Measurements from ENCODE around the gene LTBP2.

LTBP2 gene

DNA sequence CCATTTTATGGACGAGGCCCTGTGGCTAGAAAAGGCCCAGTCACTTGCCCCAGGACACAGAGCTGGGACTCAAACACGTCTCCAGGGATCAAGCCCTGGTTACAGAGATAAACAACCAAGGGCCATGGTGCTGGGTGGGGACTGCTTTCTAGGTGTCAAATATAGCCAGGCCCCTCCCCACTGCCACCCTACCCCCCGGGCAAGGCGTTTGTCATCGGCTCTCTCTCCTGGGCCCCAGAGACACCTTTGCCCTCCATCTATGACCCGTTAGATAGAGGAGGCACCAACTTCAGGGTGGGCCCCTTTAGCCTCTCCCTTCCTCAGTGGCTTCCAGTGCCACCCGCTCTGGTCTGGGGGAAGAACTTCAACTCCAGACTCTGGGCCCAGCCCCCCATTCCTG is 18.0 kb downstream of the LTBP2 start:
- Histone ChIP-seq H3K79me2 (ENCODE audit: control insufficient read depth, low read length) (no peaks in the 10 kb centered on the region), H3K27ac (ENCODE audit: low read depth, low read length) (no peak overlapping the region), H3K9me3 (ENCODE audit: control insufficient read depth, insufficient read depth, low read length) (no peaks in the 10 kb centered on the region), H3K4me3 (ENCODE audit: low read length) (no peak overlapping the region), H3K4me1 (ENCODE audit: control insufficient read depth, low read length) (peaks cover 14% of the 10 kb centered on the region), H3K9me2 (replicated peaks; ENCODE audit: control insufficient read depth, low read length) (no peaks in the 10 kb centered on the region), H4K20me1 (ENCODE audit: control insufficient read depth, insufficient read depth, low read depth, low read length) (no peaks in the 10 kb centered on the region), H3K36me3 (ENCODE audit: control insufficient read depth, low read length) (no peaks in the 10 kb centered on the region), H3F3A (ENCODE audit: control insufficient read depth, insufficient read depth) (no peaks in the 10 kb centered on the region), H3K27me3 (ENCODE audit: control insufficient read depth, low read length) (no peaks in the 10 kb centered on the region), H3K4me2 (ENCODE audit: low read length) (no peak overlapping the region)
- TF ChIP-seq EZH2phosphoT487 (IDR thresholded peaks at IDR 0.05; ENCODE audit: borderline replicate concordance, low read length): no peak
- TF ChIP-seq, protein P1, sequence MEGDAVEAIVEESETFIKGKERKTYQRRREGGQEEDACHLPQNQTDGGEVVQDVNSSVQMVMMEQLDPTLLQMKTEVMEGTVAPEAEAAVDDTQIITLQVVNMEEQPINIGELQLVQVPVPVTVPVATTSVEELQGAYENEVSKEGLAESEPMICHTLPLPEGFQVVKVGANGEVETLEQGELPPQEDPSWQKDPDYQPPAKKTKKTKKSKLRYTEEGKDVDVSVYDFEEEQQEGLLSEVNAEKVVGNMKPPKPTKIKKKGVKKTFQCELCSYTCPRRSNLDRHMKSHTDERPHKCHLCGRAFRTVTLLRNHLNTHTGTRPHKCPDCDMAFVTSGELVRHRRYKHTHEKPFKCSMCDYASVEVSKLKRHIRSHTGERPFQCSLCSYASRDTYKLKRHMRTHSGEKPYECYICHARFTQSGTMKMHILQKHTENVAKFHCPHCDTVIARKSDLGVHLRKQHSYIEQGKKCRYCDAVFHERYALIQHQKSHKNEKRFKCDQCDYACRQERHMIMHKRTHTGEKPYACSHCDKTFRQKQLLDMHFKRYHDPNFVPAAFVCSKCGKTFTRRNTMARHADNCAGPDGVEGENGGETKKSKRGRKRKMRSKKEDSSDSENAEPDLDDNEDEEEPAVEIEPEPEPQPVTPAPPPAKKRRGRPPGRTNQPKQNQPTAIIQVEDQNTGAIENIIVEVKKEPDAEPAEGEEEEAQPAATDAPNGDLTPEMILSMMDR (IDR thresholded peaks at IDR 0.05; ENCODE audit: low read depth, low read length, poor library complexity, severe bottlenecking): no peak

DNA sequence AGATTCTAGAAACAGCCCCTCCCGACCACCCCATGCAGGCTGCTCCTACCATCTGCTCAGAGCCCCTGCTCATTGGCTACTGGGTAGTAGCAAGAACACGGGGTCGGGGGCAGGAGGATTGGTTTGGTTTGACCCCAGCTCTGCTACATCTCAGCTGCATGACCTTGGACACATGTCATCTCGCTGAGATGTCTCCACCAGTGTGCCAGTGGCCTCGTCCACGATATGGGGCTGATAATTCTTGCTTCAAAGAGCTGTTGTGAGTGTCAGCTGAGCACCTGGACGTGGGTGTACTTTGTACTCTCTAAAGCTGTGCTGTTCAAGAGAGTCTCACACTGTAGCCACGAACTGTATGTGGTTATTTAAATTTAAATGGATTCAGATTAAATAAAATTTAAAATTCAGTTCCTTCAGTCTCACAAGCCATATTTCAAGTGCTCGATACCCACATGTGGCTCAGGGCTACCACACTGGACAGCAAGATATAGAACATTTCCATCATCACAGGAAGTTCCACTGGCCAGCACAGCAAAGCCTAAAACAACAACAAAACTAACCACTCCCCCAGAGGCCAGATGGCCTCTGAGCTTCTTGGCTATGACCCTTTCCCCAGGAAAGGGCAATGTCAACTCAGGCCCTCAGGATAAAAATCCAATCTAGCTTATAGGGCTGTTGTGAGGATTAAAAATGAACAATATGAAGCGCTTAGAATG is 18.6 kb downstream of the LTBP2 start:
- Histone ChIP-seq H3K4me2 (ENCODE audit: low read length) (peak overlapping the region; percentile 48), H3K36me3 (ENCODE audit: control insufficient read depth, low read length) (no peaks in the 10 kb centered on the region), H3K27ac (ENCODE audit: low read depth, low read length) (no peak overlapping the region), H3K9me2 (replicated peaks; ENCODE audit: control insufficient read depth, low read length) (no peaks in the 10 kb centered on the region), H3K9me3 (ENCODE audit: control insufficient read depth, insufficient read depth, low read length) (no peaks in the 10 kb centered on the region), H3K4me1 (ENCODE audit: control insufficient read depth, low read length) (peaks cover 14% of the 10 kb centered on the region), H3K27me3 (ENCODE audit: control insufficient read depth, low read length) (no peaks in the 10 kb centered on the region), H4K20me1 (ENCODE audit: control insufficient read depth, insufficient read depth, low read depth, low read length) (no peaks in the 10 kb centered on the region), H3K79me2 (ENCODE audit: control insufficient read depth, low read length) (no peaks in the 10 kb centered on the region), H3K4me3 (ENCODE audit: low read length) (0 out of 2 replicates have a peak overlapping the region, but pooled peaks have one; percentile 14), H3F3A (ENCODE audit: control insufficient read depth, insufficient read depth) (no peaks in the 10 kb centered on the region)
- TF ChIP-seq, protein P1 (IDR thresholded peaks at IDR 0.05; ENCODE audit: low read depth, low read length, poor library complexity, severe bottlenecking): no peak
- no peak for TF ChIP-seq EZH2phosphoT487 (IDR thresholded peaks at IDR 0.05; ENCODE audit: borderline replicate concordance, low read length)

DNA sequence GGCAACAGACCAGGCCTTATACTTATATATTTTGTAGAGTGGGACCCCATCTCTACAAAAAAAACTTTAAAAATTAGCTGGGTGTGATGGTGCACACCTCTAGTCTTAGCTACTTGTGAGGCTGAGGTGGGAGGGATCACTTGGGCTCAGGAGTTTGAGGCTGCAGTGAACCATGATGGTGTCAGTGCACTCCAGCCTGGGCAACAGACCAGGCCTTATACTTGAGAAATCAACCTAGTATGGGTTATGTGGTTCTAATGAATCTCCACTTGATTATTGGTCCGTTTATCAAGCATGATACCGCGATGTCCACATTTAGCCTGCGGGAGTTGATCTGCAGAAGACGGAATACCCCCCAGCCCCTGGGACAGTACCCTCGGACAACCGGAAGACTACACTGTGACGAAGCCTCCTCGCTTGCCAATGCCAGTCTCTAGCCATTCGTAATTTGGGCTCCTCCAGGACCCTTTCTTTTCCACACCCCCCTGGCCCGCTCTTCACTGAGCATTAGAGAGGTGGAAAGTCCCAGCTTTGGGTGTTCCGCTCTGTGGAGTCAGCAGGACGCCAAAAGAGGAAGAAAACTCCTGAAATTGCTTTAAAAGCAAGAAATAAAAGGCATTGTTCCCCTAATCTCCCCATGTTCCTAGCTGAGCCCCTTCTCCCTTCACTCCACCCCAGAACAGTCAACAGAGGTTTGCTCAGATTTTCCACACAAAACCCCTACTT is 19.4 kb downstream of the LTBP2 start:
- no peak overlapping the region for H3K27ac ChIP-seq (ENCODE audit: low read depth, low read length)
- no peaks in the 10 kb centered on the region for H4K20me1 ChIP-seq (ENCODE audit: control insufficient read depth, insufficient read depth, low read depth, low read length)
- peak overlapping the region; percentile 48 for H3K4me2 ChIP-seq (ENCODE audit: low read length)

More for the DNA sequence above, 19.4 kb downstream of the LTBP2 start:
- Histone ChIP-seq H3K79me2 (ENCODE audit: control insufficient read depth, low read length) (no peaks in the 10 kb centered on the region), H3K4me3 (ENCODE audit: low read length) (0 out of 2 replicates have a peak overlapping the region, but pooled peaks have one; percentile 14), H3F3A (ENCODE audit: control insufficient read depth, insufficient read depth) (no peaks in the 10 kb centered on the region), H3K36me3 (ENCODE audit: control insufficient read depth, low read length) (no peaks in the 10 kb centered on the region), H3K4me1 (ENCODE audit: control insufficient read depth, low read length) (peaks cover 14% of the 10 kb centered on the region), H3K9me3 (ENCODE audit: control insufficient read depth, insufficient read depth, low read length) (no peaks in the 10 kb centered on the region), H3K9me2 (replicated peaks; ENCODE audit: control insufficient read depth, low read length) (no peaks in the 10 kb centered on the region), H3K27me3 (ENCODE audit: control insufficient read depth, low read length) (no peaks in the 10 kb centered on the region)
- TF ChIP-seq, protein P1 (IDR thresholded peaks at IDR 0.05; ENCODE audit: low read depth, low read length, poor library complexity, severe bottlenecking): no peak
- no peak for TF ChIP-seq EZH2phosphoT487 (IDR thresholded peaks at IDR 0.05; ENCODE audit: borderline replicate concordance, low read length)

Data from DOHH2 (cell line).